Measurements from ENCODE around the gene PLA2G6.

The PLA2G6 gene

DNA sequence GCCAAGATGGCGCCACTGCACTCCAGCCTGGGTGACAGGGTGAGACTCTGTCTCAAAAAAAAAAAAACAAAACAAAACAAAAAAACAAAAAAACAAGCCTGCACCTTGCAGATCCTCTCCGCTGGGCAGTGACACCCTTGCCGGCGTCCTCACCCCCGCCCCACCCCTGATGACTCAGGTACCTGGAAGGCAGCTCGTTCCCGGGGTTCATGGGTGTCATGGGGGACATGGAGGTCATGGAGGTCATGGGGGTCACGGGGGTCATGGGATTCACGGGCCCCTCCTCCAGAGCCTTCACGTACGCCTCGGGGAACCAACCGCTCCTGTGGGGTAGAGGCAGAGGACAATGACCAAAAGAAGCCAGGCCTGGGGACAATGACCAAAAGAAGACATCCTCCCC, 94.7 kb downstream of the PLA2G6 start:
- DNase-seq (ENCODE audit: extremely low read depth, low read depth) = no peak
- TF ChIP-seq, protein P1, sequence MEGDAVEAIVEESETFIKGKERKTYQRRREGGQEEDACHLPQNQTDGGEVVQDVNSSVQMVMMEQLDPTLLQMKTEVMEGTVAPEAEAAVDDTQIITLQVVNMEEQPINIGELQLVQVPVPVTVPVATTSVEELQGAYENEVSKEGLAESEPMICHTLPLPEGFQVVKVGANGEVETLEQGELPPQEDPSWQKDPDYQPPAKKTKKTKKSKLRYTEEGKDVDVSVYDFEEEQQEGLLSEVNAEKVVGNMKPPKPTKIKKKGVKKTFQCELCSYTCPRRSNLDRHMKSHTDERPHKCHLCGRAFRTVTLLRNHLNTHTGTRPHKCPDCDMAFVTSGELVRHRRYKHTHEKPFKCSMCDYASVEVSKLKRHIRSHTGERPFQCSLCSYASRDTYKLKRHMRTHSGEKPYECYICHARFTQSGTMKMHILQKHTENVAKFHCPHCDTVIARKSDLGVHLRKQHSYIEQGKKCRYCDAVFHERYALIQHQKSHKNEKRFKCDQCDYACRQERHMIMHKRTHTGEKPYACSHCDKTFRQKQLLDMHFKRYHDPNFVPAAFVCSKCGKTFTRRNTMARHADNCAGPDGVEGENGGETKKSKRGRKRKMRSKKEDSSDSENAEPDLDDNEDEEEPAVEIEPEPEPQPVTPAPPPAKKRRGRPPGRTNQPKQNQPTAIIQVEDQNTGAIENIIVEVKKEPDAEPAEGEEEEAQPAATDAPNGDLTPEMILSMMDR (IDR thresholded peaks at IDR 0.05; ENCODE audit: low read depth, low read length) = no peak

DNA sequence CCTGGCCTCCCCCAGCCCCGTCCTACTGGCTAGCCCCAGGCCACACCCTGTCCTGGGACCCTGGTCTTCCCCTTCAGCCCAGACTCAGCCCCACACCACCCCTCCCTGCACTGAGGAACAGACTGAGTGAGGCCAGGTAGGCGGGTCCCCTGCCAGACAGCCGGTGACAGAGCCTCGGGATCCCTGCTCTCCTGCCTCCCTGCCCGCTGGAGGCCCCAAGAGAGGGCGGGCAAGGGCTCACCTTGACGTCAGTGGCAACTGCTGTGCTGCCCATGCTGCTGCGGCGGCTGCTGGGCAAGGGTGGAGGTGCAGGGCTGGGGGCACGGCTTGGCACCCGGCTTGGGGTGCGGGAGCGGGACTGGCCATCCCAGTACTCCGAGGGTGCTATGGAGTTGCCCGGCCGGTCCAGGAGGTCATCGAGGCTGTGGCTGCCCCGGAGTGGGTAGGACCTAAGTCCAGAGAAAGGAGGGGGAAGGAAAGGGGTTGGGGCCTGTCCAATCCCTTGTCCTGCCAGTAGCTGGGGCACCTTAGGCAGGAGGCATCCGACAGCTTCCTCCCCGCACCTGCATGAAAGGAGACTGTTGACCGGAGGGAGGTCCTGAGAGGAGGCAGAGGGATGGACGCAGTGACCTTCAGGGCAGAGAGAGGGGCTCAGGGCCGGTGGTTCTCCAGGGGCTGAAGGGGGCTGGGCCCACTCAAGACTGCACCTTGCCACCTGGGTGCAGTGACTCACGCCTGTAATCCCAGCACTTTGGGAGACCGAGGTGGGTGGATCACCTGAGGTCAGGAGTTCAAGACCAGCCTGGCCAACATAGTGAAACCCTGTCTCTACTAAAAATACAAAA, 95.4 kb downstream of the PLA2G6 start:
- TF ChIP-seq, protein P1 (IDR thresholded peaks at IDR 0.05; ENCODE audit: low read depth, low read length) = no peak
- DNase-seq (ENCODE audit: extremely low read depth, low read depth) = no peak

DNA sequence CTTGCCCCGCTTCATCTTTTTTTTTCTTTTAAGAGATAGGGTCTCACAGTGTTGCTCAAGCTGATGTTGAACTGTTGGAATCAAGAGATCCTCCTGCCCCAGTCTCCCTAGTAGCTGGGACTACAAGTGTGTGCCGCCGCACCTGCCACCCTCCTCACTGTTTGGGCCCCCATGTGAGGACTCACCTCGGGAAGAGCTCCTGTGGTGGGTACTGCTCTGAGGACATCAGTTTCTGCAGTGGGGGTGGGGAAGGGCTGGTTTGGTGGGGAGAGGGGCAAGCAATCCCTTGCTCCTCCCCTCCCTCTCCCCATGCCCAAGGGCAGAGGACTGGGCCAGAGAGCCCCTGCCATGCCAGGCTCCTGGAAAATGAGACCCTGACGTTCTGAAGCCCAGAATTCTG, 96.1 kb downstream of the PLA2G6 start:
- TF ChIP-seq, protein P1 (IDR thresholded peaks at IDR 0.05; ENCODE audit: low read depth, low read length) = no peak

DNA sequence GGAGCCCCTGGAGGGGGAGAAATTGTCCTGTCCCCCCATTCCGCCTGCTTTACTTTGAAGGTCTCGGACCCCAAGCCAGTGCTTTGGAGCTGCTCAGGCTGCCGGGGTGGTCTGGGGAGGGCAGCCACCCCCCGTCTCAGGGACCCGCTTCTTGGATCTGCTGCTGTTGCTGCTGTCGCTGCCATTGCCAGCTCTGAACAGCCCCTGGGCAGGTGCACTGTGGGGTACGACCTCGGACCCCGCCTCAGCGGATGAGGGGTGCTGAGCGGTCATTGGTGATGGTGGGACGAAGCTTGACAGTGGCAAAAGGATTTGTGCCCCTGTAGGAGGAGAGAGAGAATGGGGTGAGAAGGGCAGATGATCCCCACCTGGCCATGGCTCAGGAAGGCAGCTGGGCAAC, 96.6 kb downstream of the PLA2G6 start:
- DNase-seq (ENCODE audit: extremely low read depth, low read depth) = no peak
- TF ChIP-seq, protein P1 (IDR thresholded peaks at IDR 0.05; ENCODE audit: low read depth, low read length) = no peak

More for the DNA sequence above, 96.1 kb downstream of the PLA2G6 start:
- no peak for DNase-seq (ENCODE audit: extremely low read depth, low read depth)

DNA sequence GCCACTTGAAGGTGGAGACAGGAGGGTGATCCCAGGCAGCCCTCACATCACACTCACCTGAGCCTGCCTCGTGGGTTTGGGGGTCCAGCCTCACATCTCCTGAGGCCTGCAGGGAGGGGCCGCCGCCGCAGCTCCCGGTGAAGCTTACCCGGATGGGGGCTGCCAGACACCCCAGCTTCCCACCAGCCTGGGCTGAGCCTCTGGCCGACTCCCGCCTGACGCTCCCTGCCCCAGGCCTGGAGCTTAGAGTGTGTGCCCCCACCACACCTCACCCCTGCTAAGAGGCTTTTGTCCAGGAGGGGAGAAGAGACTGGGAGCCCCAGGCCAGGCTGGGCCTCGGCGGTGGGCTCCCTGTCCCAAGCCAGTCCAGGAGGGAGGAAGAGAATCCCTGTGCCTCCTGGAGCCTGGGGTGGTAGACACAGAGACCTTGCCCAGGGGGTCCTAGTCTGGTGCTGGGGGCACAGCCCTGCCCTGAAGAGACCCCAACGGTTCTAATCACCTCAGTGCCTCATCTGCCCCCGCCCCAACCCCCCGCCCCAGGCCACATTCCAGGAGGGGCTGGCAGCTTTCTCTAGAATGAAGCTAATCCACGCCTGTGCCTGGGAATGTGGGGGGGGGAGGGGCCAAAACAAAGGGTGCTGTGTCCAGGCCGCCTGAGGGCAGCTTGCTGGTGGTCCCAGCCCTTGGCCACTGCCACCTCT, 97.5 kb downstream of the PLA2G6 start, which contains the start of gene SLC16A8:
TSS of gene SLC16A8 (minus strand) at position 254 of the 701 bp plus-strand sequence. CDS start 1,311 bp downstream, outside the sequence.
- no peak for DNase-seq (ENCODE audit: extremely low read depth, low read depth)
- TF ChIP-seq, protein P1 (IDR thresholded peaks at IDR 0.05; ENCODE audit: low read depth, low read length) = no peak

DNA sequence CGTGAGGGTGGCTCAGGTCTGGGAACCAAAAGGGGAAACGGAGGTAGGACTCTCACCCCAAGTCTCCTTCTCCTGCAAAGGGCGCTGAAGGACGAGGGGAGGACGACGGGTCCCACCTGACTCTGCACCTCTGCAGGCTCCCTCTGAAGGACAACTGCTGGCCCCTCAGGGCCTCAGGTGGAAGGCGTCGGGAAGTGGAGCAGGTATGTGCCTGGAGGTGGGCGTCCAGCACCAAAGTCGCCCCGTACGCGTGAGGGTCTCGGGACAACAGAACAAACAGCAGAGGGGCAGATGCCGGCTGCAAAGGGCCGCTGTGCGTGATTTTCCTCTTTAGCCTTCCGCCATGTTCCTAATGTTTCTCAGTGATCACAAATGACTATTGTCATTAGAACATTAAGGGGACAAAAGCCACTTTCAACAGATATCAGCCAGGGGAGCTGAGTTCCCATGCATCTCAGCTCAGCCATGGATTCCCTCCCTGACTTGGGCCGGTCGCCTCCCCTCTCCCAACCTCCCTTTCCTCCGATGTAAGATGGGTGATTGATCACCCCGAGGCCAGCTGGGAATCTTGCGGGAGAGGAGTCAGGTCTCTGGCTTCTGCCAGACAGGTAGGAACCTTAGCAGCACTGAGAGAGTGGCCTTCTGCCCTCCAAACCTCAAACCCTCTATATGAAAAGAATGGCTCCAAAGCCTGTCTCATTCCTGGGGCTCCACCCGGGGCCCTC, 98.5 kb downstream of the PLA2G6 start:
- no peak for DNase-seq (ENCODE audit: extremely low read depth, low read depth)
- TF ChIP-seq, protein P1 (IDR thresholded peaks at IDR 0.05; ENCODE audit: low read depth, low read length) = no peak

Data from AG09319 (cell line).